IMR-90 (cell line): ENCODE measurements around the gene GCGR. TPM values are rescaled to one million over a fixed set of nuclear protein-coding genes. Genes with fewer than 3 reads are reported as not detected.

ENCODE experiments used
- ATAC-seq: fragments of 200-7000 bp; cut with Tn5 transposase; 2 replicates; pipeline ENCODE4 v1.9.1; 2020; ENCODE audit warnings: low read depth, mild to moderate bottlenecking, moderate library complexity
- BruUV-seq: library from RNA; stranded (reverse); fragments of 400-500 nt; replicated peaks from 2 replicates; lab custom pipeline; 2021; lab: Mats Ljungman, UMichigan
- CTCF ChIA-PET: fragments of 300-600 bp; formaldehyde crosslinking; extraction: SDS; loops from one replicate; lab custom pipeline; 2021; ENCODE audit warnings: antibody characterized with exemption; lab: Yijun Ruan, JAX
- POLR2A ChIA-PET: fragments of 300-600 bp; sonication (Branson Sonifier 250); formaldehyde crosslinking; loops from one replicate; lab custom pipeline; 2022; ENCODE audit warnings: antibody characterized with exemption; ENCODE audit not compliant: unreplicated experiment; lab: Charles Lee
- DNase-seq: peaks from one replicate; pipeline ENCODE4 v3.0.0; 2013
- H2AFZ ChIP-seq: replicated peaks from 2 replicates; pipeline ENCODE3; 2013; ENCODE audit warnings: low read length, mild to moderate bottlenecking; ENCODE audit not compliant: poor library complexity
- H2AK5ac ChIP-seq: 2 replicates; pipeline ENCODE4 v1.6.1; 2013; ENCODE audit warnings: low read depth, low read length, inconsistent platforms
- H2AK9ac ChIP-seq: replicated peaks from 2 replicates; pipeline ENCODE3; 2013; ENCODE audit warnings: mild to moderate bottlenecking, low read depth, low read length, moderate library complexity; ENCODE audit not compliant: poor library complexity
- H2BK120ac ChIP-seq: 2 replicates; pipeline ENCODE4 v1.6.1; 2013; ENCODE audit warnings: low read depth, low read length, inconsistent platforms
- H2BK15ac ChIP-seq: 3 replicates; pipeline ENCODE4 v1.6.1; 2013; ENCODE audit warnings: low read depth, low read length, inconsistent platforms
- H2BK20ac ChIP-seq: 2 replicates; pipeline ENCODE4 v1.6.1; 2013; ENCODE audit warnings: low read depth, mild to moderate bottlenecking, inconsistent platforms, low read length, moderate library complexity
- H2BK5ac ChIP-seq: 2 replicates; pipeline ENCODE4 v1.6.1; 2013; ENCODE audit warnings: mild to moderate bottlenecking, low read depth, low read length, inconsistent platforms; ENCODE audit not compliant: poor library complexity, severe bottlenecking
- H3K14ac ChIP-seq: replicated peaks from 2 replicates; pipeline ENCODE4 v1.6.1; 2013; ENCODE audit warnings: low read depth, low read length, inconsistent platforms
- H3K18ac ChIP-seq: 2 replicates; pipeline ENCODE4 v1.6.1; 2013; ENCODE audit warnings: low read depth, low read length, control low read depth
- H3K23ac ChIP-seq: 2 replicates; pipeline ENCODE4 v1.6.1; 2013; ENCODE audit warnings: low read depth, low read length, inconsistent platforms
- H3K27ac ChIP-seq: 2 replicates; pipeline ENCODE4 v1.5.1; 2013; ENCODE audit warnings: mild to moderate bottlenecking, control low read depth, low read length; ENCODE audit not compliant: insufficient read depth
- H3K27me3 ChIP-seq: 2 replicates; pipeline ENCODE4 v1.6.1; 2013; ENCODE audit warnings: low read length; ENCODE audit not compliant: control insufficient read depth, insufficient read depth
- H3K36me3 ChIP-seq: 2 replicates; pipeline ENCODE4 v1.6.1; 2013; ENCODE audit warnings: low read length, mixed read lengths; ENCODE audit not compliant: control insufficient read depth, insufficient read depth
- H3K4ac ChIP-seq: 2 replicates; pipeline ENCODE4 v1.6.1; 2013; ENCODE audit warnings: low read depth, low read length, inconsistent platforms
- H3K4me1 ChIP-seq: 2 replicates; pipeline ENCODE4 v1.6.1; 2013; ENCODE audit warnings: low read length, mixed read lengths; ENCODE audit not compliant: control insufficient read depth, insufficient read depth
- H3K4me2 ChIP-seq: 2 replicates; pipeline ENCODE4 v1.6.1; 2013; ENCODE audit warnings: low read depth, mild to moderate bottlenecking, control low read depth, low read length, moderate library complexity
- H3K4me3 ChIP-seq: 2 replicates; pipeline ENCODE4 v1.5.1; 2013; ENCODE audit warnings: low read depth, mild to moderate bottlenecking, control low read depth, low read length, moderate library complexity; ENCODE audit not compliant: insufficient read depth
- H3K56ac ChIP-seq: 2 replicates; pipeline ENCODE4 v1.6.1; 2013; ENCODE audit warnings: low read length, inconsistent platforms; ENCODE audit not compliant: insufficient read depth; ENCODE audit errors: extremely low read depth
- H3K79me1 ChIP-seq, 2 experiments: 2 replicates each; pipeline ENCODE4 v1.6.1; 2013; ENCODE audit warnings: low read length in 2 of 2, inconsistent platforms in 1 of 2, low read depth in 1 of 2
- H3K9ac ChIP-seq: 2 replicates; pipeline ENCODE4 v1.6.1; 2013; ENCODE audit warnings: low read depth, low read length, control low read depth
- H3K9me1 ChIP-seq: 2 replicates; pipeline ENCODE4 v1.6.1; 2013; ENCODE audit warnings: low read length, inconsistent platforms; ENCODE audit not compliant: insufficient read depth
- H3K9me3 ChIP-seq: 2 replicates; pipeline ENCODE4 v1.6.1; 2013; ENCODE audit warnings: low read length; ENCODE audit not compliant: control insufficient read depth, insufficient read depth
- H4K20me1 ChIP-seq: 2 replicates; pipeline ENCODE4 v1.6.1; 2013; ENCODE audit warnings: low read length, inconsistent platforms; ENCODE audit not compliant: insufficient read depth
- H4K5ac ChIP-seq: 2 replicates; pipeline ENCODE4 v1.6.1; 2013; ENCODE audit warnings: mild to moderate bottlenecking, low read depth, low read length, control low read depth
- H4K8ac ChIP-seq, 2 experiments: 2 replicates each; pipeline ENCODE4 v1.6.1; 2013; ENCODE audit warnings: low read depth in 2 of 2, low read length in 2 of 2, control low read depth in 1 of 2, inconsistent platforms in 1 of 2
- H4K91ac ChIP-seq: 2 replicates; pipeline ENCODE4 v1.6.1; 2013; ENCODE audit warnings: low read depth, low read length, inconsistent platforms; ENCODE audit not compliant: insufficient read depth
- CEBPB ChIP-seq: IDR thresholded peaks from 2 replicates; pipeline ENCODE4 v1.6.1; 2012; ENCODE audit warnings: low read depth, low read length, improper control_type of control experiment
- CHD1 ChIP-seq: IDR thresholded peaks from 2 replicates; pipeline ENCODE4 v1.6.1; 2012; ENCODE audit warnings: low read depth, low read length, improper control_type of control experiment
- MAFK ChIP-seq: IDR thresholded peaks from 2 replicates; pipeline ENCODE4 v1.6.1; 2012; ENCODE audit warnings: low read depth, low read length, improper control_type of control experiment
- MAZ ChIP-seq: IDR thresholded peaks from 2 replicates; pipeline ENCODE4 v1.6.1; 2012; ENCODE audit warnings: low read depth, mild to moderate bottlenecking, low read length, improper control_type of control experiment, moderate library complexity, borderline replicate concordance
- MXI1 ChIP-seq: IDR thresholded peaks from 2 replicates; pipeline ENCODE4 v1.6.1; 2012; ENCODE audit warnings: low read depth, mild to moderate bottlenecking, low read length, moderate library complexity, borderline replicate concordance
- NFE2L2 ChIP-seq: fragments of 150-350 bp; IDR thresholded peaks from 2 replicates; pipeline ENCODE4 v1.6.1; 2016; ENCODE audit warnings: low read depth, mild to moderate bottlenecking, low read length
- POLR2A ChIP-seq: IDR thresholded peaks from 2 replicates; pipeline ENCODE4 v1.6.1; 2012; ENCODE audit warnings: mild to moderate bottlenecking, low read depth, low read length
- RAD21 ChIP-seq: IDR thresholded peaks from 2 replicates; pipeline ENCODE4 v1.6.1; 2012; ENCODE audit warnings: low read length, improper control_type of control experiment
- RCOR1 ChIP-seq: IDR thresholded peaks from 2 replicates; pipeline ENCODE4 v1.6.1; 2012; ENCODE audit warnings: mild to moderate bottlenecking, low read length, improper control_type of control experiment; ENCODE audit not compliant: insufficient replicate concordance
- RFX5 ChIP-seq: IDR thresholded peaks from 2 replicates; pipeline ENCODE4 v1.8.0; 2012; ENCODE audit warnings: low read depth, mild to moderate bottlenecking, low read length, moderate library complexity
- SMC3 ChIP-seq: fragments of 150-350 bp; IDR thresholded peaks from 2 replicates; pipeline ENCODE4 v1.6.1; 2016; ENCODE audit warnings: low read depth, mild to moderate bottlenecking, antibody characterized with exemption, low read length, moderate library complexity
- WGBS, 2 experiments: methylation state at CpG; one replicate each; pipeline versions ENCODE4 v1.1.5 to v1.1.7; 2013; ENCODE audit warnings: missing lambda C conversion rate in 2 of 2; ENCODE audit not compliant: insufficient read length in 1 of 2; ENCODE audit errors: extremely low coverage in 2 of 2; 5-methylcytosine and 5-hydroxymethylcytosine counted together
- dilution Hi-C: fragments of 300-500 bp; cut with HindIII; formaldehyde crosslinking; loops from one replicate; pipeline ENCODE4 v1.14.3; 2018; ENCODE audit warnings: low sequenced_read_pairs; ENCODE audit not compliant: unreplicated experiment
- in situ Hi-C: fragments of 300-500 bp; cut with MboI; formaldehyde crosslinking; loops from 3 replicates; pipeline ENCODE4 v1.14.3; 2019; ENCODE audit warnings: low sequenced_read_pairs, inconsistent platforms, mixed read lengths
- intact Hi-C: fragments of 100-400 bp; cut with micrococcal nuclease; formaldehyde crosslinking; loops from 2 replicates; pipeline ENCODE4 v1.10.0; 2022
- polyA plus RNA-seq, 3 experiments: library from polyadenylated mRNA; depleted of rRNA; stranded (reverse); fragments of >200 nt; gene quantifications; 2 replicates each; pipeline ENCODE4 v1.2.3, GENCODE V29; 2012; ENCODE audit warnings: low replicate concordance in 1 of 3
- total RNA-seq: library from RNA; depleted of rRNA; stranded (reverse); fragments of >200 nt; gene quantifications from 2 replicates; pipeline ENCODE4 v1.2.3, GENCODE V29; 2012
- TF ChIP-seq, protein P1 (sequence below): fragments of 150-350 bp; IDR thresholded peaks from 2 replicates; pipeline ENCODE4 v1.6.1; 2016; ENCODE audit warnings: low read depth, mild to moderate bottlenecking, low read length, moderate library complexity, borderline replicate concordance
- TF ChIP-seq, protein P2 (sequence below): fragments of 150-350 bp; IDR thresholded peaks from 2 replicates; pipeline ENCODE4 v1.6.1; 2017; ENCODE audit warnings: mild to moderate bottlenecking, antibody characterized with exemption, low read length, low read depth
- TF ChIP-seq, protein P3 (sequence below): conservative IDR thresholded peaks from 2 replicates; pipeline ENCODE4 v1.5.1; 2012; ENCODE audit warnings: mild to moderate bottlenecking, low read depth, low read length, improper control_type of control experiment

The GCGR gene
- total and polyA plus RNA-seq, 2 of the 4 experiments (the other 2 are of a cell fraction) = not detected

DNA sequence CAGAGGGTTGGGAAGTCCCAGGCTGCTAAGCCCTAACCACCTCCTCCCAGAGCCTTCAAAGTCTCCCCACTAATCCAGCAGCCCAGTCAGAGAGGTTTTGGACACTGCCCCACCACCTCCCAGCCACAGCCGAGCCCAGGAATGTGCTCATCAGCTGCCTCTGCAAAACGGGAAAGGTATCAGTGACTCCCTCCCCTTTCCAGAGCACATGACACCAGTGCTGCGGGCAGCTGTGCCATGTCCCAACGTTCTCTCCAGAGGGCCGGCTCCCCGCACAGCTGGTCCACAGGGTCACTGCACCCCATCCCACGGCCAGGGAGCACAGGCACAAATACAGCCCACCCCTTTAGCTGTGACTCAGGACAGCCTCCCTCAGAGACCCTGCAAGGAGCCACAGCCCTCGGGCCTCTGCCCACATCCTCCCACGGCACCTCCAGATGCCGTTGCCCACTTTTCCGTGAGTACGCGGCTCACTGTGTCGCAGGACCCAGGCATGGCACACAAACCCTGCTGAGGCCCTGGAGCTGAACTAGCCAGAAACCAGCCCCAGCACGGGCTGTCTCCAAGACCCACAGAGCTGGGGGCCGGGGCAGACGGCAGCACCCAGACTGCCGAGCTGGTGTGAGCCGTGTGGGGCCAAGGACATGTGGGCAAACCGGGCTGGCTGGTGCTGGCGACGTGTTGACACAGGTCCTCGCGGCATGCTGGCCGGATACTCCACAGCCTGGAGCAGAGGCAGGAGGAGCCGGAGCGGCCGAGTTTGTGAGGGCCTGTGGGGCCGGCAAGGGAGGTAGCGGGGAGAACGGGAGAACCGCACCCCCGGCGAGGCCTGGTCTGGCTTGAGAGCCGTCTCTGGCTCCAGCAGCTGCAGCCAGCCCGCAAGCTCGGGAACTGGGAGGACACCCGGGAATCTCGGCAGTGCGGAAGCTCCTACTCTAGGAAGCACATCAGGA lies 37.2 kb downstream of the GCGR start:
- Histone ChIP-seq H2BK120ac (no peak overlapping the region), H3K79me1 (peaks cover 4 to 11% of the 10 kb centered on the region in 2 experiments; a peak in 3 of 4 replicates), H3K4me3 (no peak overlapping the region), H3K56ac (no peak overlapping the region), H3K4ac (no peak overlapping the region), H3K23ac (no peak overlapping the region), H3K9me3 (no peaks in the 10 kb centered on the region), H2BK20ac (no peak overlapping the region), H2BK5ac (no peak overlapping the region), H2AFZ (no peak overlapping the region), H2AK5ac (no peak overlapping the region), H3K18ac (no peak overlapping the region), H4K5ac (no peak overlapping the region), H3K4me1 (no peaks in the 10 kb centered on the region), H4K8ac (no peak overlapping the region), H3K27ac (no peak overlapping the region), H3K9me1 (peaks cover 4% of the 10 kb centered on the region; the same call in 1 of the 2 replicates), H3K27me3 (no peaks in the 10 kb centered on the region), H2BK15ac (no peak overlapping the region), H2AK9ac (peak overlapping the region; percentile 25), H3K9ac (no peak overlapping the region), H3K4me2 (no peak overlapping the region), H3K14ac (no peak overlapping the region), H4K20me1 (peaks cover 31% of the 10 kb centered on the region), H3K36me3 (peaks cover 39% of the 10 kb centered on the region), H4K91ac (no peak overlapping the region)
- WGBS, 2 experiments = 86% methylated on average over 31 of the region's 40 CpGs; no CpG with 5 or more reads in 1 of the 2 experiments
- POLR2A ChIA-PET = interaction anchor here (0.7 kb wide), 1 partner anchor 14 kb away, joined by 4 read pairs; no protein-coding TSS in a partner anchor
- CTCF ChIA-PET = no interaction called here
- DNase-seq (no peak), ATAC-seq (peak; percentile 13; the same call in 1 of the 2 replicates)
- BruUV-seq = no TSS peak
- in situ Hi-C loops = no loop called here
- intact Hi-C loops = no loop called here
- dilution Hi-C loops = no loop called here
- TF ChIP-seq RFX5 (no peak), MAFK (no peak), SMC3 (no peak), POLR2A (no peak), RAD21 (no peak), CEBPB (no peak), CHD1 (no peak), MXI1 (no peak), MAZ (no peak), NFE2L2 (no peak), RCOR1 (no peak)
- TF ChIP-seq, protein P1, sequence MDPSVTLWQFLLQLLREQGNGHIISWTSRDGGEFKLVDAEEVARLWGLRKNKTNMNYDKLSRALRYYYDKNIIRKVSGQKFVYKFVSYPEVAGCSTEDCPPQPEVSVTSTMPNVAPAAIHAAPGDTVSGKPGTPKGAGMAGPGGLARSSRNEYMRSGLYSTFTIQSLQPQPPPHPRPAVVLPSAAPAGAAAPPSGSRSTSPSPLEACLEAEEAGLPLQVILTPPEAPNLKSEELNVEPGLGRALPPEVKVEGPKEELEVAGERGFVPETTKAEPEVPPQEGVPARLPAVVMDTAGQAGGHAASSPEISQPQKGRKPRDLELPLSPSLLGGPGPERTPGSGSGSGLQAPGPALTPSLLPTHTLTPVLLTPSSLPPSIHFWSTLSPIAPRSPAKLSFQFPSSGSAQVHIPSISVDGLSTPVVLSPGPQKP = no peak
- TF ChIP-seq, protein P2, sequence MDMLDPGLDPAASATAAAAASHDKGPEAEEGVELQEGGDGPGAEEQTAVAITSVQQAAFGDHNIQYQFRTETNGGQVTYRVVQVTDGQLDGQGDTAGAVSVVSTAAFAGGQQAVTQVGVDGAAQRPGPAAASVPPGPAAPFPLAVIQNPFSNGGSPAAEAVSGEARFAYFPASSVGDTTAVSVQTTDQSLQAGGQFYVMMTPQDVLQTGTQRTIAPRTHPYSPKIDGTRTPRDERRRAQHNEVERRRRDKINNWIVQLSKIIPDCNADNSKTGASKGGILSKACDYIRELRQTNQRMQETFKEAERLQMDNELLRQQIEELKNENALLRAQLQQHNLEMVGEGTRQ = no peak
- TF ChIP-seq, protein P3, sequence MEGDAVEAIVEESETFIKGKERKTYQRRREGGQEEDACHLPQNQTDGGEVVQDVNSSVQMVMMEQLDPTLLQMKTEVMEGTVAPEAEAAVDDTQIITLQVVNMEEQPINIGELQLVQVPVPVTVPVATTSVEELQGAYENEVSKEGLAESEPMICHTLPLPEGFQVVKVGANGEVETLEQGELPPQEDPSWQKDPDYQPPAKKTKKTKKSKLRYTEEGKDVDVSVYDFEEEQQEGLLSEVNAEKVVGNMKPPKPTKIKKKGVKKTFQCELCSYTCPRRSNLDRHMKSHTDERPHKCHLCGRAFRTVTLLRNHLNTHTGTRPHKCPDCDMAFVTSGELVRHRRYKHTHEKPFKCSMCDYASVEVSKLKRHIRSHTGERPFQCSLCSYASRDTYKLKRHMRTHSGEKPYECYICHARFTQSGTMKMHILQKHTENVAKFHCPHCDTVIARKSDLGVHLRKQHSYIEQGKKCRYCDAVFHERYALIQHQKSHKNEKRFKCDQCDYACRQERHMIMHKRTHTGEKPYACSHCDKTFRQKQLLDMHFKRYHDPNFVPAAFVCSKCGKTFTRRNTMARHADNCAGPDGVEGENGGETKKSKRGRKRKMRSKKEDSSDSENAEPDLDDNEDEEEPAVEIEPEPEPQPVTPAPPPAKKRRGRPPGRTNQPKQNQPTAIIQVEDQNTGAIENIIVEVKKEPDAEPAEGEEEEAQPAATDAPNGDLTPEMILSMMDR = no peak
